Sigmoid colon (tissue), 4 donors: ENCODE data around the gene NRXN2.

Experiments used
- CTCF ChIP-seq, 4 experiments: fragments of 450-650 bp in 3 of 4; fragments of 200-600 bp in 1 of 4; IDR thresholded peaks; one replicate each; pipeline ENCODE4 v1.5.1; 2016 to 2019; ENCODE audit warnings: antibody characterized with exemption in 4 of 4, mild to moderate bottlenecking in 3 of 4, moderate library complexity in 2 of 4
- POLR2A ChIP-seq, 2 donors: fragments of 450-650 bp; IDR thresholded peaks; one replicate each; pipeline ENCODE4 v1.6.1; 2016; ENCODE audit warnings: antibody characterized with exemption in 2 of 2, mild to moderate bottlenecking in 2 of 2, moderate library complexity in 2 of 2
- POLR2AphosphoS5 ChIP-seq, 4 donors: sonication (generic); formaldehyde crosslinking; IDR thresholded peaks; one replicate each; pipeline ENCODE4 v1.6.1; 2017; ENCODE audit warnings: antibody characterized with exemption in 4 of 4

GRCh38 chr11:64772303-64773018 lies 49.5 kb upstream of the NRXN2 start:
- no peak for TF ChIP-seq CTCF (IDR thresholded peaks at IDR 0.05)
- no peak for TF ChIP-seq POLR2AphosphoS5 (IDR thresholded peaks at IDR 0.05)
- no peak for TF ChIP-seq POLR2A (IDR thresholded peaks at IDR 0.05)
